ENCODE measurements around the gene BLOC1S4. TPM values are rescaled to one million over a fixed set of nuclear protein-coding genes. Genes with fewer than 3 reads are reported as not detected.
"Not testable (repeated sequence)": the region's sequence is repeated elsewhere in the genome, so short reads cannot be mapped to it uniquely, and the experiment has no call there.

BLOC1S4 gene
- total RNA-seq, 2 donors from 2014 or later: 8.4 to 17.4 TPM

DNA sequence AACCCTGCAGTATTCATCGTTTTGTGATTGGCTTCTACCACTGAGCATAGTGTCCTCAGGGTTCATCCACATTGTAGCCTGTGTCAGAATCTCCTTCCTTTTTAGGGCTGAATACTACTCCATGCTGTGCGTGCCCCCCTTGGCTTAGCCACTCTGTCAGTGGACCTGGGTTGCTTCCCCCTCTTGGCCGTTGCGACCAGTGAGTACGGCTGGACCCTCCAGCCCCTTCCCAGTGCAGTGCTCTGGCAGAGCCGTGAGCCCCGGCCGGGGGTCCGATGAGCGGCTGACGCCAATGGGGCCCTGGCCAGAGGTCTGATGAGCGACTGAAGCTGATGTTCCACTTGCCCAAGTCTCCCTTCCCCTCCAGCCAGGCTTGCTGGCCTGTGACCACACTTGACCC, 6.9 kb downstream of the BLOC1S4 start:
- Histone ChIP-seq H3K36me3 (no peaks in the 10 kb centered on the region), H3K9me3 (no peaks in the 10 kb centered on the region), H3K4me1 (peaks cover 0 to 19% of the 10 kb centered on the region in 2 donors), H3K27me3 (no peaks in the 10 kb centered on the region), H3K27ac (no peak overlapping the region), H3K4me3 (no peak overlapping the region)
- DNase-seq (ENCODE audit: low spot score): no peak
- TF ChIP-seq, protein P1, sequence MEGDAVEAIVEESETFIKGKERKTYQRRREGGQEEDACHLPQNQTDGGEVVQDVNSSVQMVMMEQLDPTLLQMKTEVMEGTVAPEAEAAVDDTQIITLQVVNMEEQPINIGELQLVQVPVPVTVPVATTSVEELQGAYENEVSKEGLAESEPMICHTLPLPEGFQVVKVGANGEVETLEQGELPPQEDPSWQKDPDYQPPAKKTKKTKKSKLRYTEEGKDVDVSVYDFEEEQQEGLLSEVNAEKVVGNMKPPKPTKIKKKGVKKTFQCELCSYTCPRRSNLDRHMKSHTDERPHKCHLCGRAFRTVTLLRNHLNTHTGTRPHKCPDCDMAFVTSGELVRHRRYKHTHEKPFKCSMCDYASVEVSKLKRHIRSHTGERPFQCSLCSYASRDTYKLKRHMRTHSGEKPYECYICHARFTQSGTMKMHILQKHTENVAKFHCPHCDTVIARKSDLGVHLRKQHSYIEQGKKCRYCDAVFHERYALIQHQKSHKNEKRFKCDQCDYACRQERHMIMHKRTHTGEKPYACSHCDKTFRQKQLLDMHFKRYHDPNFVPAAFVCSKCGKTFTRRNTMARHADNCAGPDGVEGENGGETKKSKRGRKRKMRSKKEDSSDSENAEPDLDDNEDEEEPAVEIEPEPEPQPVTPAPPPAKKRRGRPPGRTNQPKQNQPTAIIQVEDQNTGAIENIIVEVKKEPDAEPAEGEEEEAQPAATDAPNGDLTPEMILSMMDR (IDR thresholded peaks at IDR 0.05): no peak

DNA sequence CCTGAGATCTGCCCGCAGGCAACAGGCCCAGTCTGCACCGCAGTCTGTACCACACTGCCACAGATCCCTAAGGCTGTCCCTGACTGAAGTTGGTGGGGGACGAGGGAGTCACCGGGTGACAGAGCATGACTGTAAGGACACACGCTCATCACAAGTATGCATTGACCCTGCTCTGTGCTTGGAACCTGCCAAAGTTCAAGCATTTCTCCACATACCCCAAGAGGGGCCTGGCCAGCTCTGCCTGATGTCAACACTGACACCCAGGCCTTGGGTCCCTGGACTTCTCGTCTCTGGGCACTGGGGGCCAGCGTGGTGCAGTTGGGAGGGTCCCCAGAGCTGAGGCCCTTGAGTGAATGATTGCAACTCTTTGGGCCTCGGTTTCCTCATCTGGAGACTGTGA, 7.9 kb downstream of the BLOC1S4 start:
- no peak overlapping the region for H3K4me3 ChIP-seq
- no peaks in the 10 kb centered on the region for H3K27me3 ChIP-seq
- DNase-seq (ENCODE audit: low spot score): no peak
- H3K9me3 ChIP-seq: no peaks in the 10 kb centered on the region
- H3K4me1 ChIP-seq: peaks cover 0 to 14% of the 10 kb centered on the region in 2 donors
- no peaks in the 10 kb centered on the region for H3K36me3 ChIP-seq
- no peak overlapping the region for H3K27ac ChIP-seq
- TF ChIP-seq, protein P1 (IDR thresholded peaks at IDR 0.05): no peak

DNA sequence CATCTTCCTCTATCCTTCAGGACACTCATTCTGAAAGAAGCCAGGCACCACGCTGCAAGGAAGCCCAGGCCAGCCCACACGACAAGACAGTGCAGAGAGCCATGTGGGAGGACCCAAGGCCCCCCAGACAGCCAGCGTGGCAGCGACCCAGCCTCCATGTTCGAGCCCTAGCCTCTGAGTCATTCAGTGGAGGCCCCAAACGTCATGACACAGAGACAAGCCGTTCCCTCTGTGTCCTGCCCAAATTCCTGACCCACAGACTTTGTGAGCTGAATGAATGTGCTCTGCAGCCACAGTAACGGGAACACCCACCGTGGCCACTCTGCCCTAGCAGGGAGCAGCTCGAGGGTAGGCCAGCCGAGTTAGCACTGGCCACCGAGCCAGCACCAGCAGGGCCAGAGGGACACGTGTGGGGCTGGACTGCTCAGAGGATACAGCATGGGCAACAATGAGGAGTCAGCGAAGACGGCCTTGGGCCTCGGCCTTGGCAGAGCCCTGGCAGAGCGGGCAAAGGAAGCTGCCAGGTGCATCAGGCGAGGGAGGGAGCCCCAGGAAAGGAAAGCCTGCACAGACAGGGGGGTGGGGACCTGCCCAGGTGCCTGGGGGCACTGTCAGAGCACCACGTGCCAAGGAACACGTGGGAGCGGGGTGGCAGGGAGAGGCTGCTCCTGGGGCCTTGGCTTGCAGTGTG, 8.6 kb downstream of the BLOC1S4 start:
- H3K4me1 ChIP-seq: peaks cover 0 to 14% of the 10 kb centered on the region in 2 donors
- H3K36me3 ChIP-seq: no peaks in the 10 kb centered on the region
- H3K9me3 ChIP-seq: no peaks in the 10 kb centered on the region
- TF ChIP-seq, protein P1 (IDR thresholded peaks at IDR 0.05): no peak
- no peak overlapping the region for H3K27ac ChIP-seq
- H3K4me3 ChIP-seq: no peak overlapping the region
- no peaks in the 10 kb centered on the region for H3K27me3 ChIP-seq
- DNase-seq (ENCODE audit: low spot score): no peak

DNA sequence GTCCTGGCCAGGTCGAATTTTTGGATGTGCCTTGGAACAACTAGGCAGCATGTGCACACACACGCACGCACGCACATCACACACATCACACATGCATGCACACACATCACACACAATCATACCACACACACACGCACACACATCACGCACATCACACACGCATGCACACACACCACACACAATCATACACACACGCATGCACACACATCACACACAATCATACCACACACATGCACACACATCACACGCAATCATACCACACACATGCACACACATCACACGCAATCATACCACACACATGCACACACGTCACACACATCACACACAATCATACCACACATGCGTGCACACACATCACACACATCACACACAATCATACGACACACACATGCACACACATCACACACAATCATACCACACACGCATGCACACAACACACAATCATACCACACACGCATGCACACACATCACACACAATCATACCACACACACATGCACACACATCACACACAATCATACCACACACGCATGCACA, 9.5 kb downstream of the BLOC1S4 start:
- peaks cover 0 to 10% of the 10 kb centered on the region in 2 donors for H3K4me1 ChIP-seq
- not testable (repeated sequence) for H3K27me3 ChIP-seq; H3K9me3 ChIP-seq; H3K27ac ChIP-seq; H3K36me3 ChIP-seq; DNase-seq (ENCODE audit: low spot score); H3K4me3 ChIP-seq

DNA sequence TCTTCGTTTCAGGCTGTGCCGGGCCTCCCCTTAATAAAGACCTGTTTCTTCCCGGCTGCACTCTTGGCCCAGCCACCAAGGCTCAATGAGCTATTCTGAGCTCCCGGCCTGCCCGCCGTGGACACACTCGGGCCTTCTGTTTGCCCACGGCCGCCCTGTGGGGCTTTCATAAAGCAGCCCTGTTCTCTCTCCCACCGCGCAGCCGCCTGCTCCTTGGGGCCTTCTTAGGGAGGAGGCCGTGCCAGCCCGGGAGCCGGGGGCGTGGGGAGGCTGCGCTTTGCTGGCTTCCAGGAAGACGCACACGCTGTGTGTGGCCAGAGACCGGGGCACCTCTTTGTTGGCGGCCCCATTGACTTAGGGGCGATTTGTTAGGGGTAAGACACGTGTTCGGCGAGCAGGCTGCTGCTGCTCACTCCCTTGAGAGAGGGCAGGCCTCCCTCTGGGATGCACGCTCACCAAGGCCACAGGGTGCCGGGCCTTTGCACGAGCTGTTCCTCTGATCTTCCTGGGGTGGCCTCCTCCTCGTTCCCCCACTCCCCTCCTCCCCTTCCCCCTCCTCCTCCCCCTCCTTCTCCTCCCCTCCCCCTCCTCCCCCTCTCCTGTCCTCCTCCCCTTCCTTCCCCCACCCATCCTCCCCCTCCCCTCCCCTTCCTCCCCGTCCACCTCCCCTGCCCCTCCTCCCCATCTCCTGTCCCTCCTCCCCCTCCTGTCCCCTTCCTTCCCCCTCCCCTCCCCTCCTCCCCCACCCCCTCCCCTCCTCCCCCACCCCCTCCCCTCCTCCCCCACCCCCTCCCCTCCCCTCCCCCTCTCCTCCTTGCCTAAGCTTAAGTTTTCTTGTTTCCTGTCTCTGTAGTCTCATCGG, 11.3 kb downstream of the BLOC1S4 start:
- Histone ChIP-seq H3K9me3 (no peaks in the 10 kb centered on the region), H3K27ac (no peak overlapping the region), H3K36me3 (no peaks in the 10 kb centered on the region), H3K4me3 (no peak overlapping the region), H3K4me1 (peaks cover 0 to 18% of the 10 kb centered on the region in 2 donors), H3K27me3 (no peaks in the 10 kb centered on the region)
- TF ChIP-seq, protein P1 (IDR thresholded peaks at IDR 0.05): no peak
- no peak for DNase-seq (ENCODE audit: low spot score)

DNA sequence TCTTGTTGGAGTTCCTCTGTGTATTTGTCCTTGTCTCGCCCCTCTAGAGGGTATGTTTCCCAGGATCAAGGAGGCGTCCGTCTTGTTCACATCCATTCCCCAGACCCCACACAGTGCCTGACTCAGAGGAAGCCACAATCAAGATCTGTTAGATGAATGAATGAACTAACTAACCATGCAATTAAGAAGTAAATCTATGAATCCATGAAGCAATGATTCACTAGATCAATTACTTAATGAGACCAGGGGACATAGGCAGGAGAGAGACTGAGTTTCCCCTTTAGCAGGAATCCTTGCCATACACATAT, 11.9 kb downstream of the BLOC1S4 start:
- H3K4me1 ChIP-seq: peaks cover 0 to 24% of the 10 kb centered on the region in 2 donors
- no peak overlapping the region for H3K4me3 ChIP-seq
- no peaks in the 10 kb centered on the region for H3K9me3 ChIP-seq
- TF ChIP-seq, protein P1 (IDR thresholded peaks at IDR 0.05): no peak
- no peaks in the 10 kb centered on the region for H3K27me3 ChIP-seq
- H3K27ac ChIP-seq: no peak overlapping the region
- DNase-seq (ENCODE audit: low spot score): no peak
- no peaks in the 10 kb centered on the region for H3K36me3 ChIP-seq
